GM13976 (cell line): Measurements from ENCODE around the gene NHERF2.

Experiments used
- DNase-seq: peaks from one replicate; pipeline ENCODE4 v3.0.0; 2012; ENCODE audit warnings: low spot score
- CTCF ChIP-seq: IDR thresholded peaks from 2 replicates; pipeline ENCODE4 v1.5.1; 2012; ENCODE audit warnings: borderline replicate concordance, mild to moderate bottlenecking; ENCODE audit not compliant: insufficient read depth; ENCODE audit errors: extremely low read depth, missing control alignments, control extremely low read depth
- in situ Hi-C: fragments of 300-500 bp; cut with MboI; formaldehyde crosslinking; loops from one replicate; pipeline ENCODE4 v1.12.0; 2022; ENCODE audit warnings: low sequenced_read_pairs, mixed read lengths, inconsistent platforms; ENCODE audit not compliant: unreplicated experiment

Gene NHERF2

GRCh38 chr16:2042171-2042985, 15.7 kb downstream of the NHERF2 start:
- TF ChIP-seq CTCF = no peak
- no peak for DNase-seq
- in situ Hi-C loops = no loop called here

- no peak for DNase-seq
- TF ChIP-seq CTCF = no peak
- in situ Hi-C loops = no loop called here
Observed at GRCh38 chr16:2042986-2043666, 16.4 kb downstream of the NHERF2 start.

GRCh38 chr16:2043667-2044451, 17.2 kb downstream of the NHERF2 start:
- TF ChIP-seq CTCF = no peak
- peak; percentile 57 for DNase-seq
- in situ Hi-C loops = no loop called here

GRCh38 chr16:2044541-2044940, 17.8 kb downstream of the NHERF2 start:
- DNase-seq = no peak
- in situ Hi-C loops = no loop called here
- no peak for TF ChIP-seq CTCF

- no peak for DNase-seq
- TF ChIP-seq CTCF = no peak
- in situ Hi-C loops = no loop called here
Observed at GRCh38 chr16:2045965-2046892, 19.5 kb downstream of the NHERF2 start.
